Heart left ventricle (tissue), 13 donors: ENCODE data around the gene PLSCR1.

ENCODE experiments used
- POLR2A ChIP-seq, 2 donors: fragments of 450-650 bp; IDR thresholded peaks; one replicate each; pipeline ENCODE4 v1.6.1; 2017; ENCODE audit warnings: antibody characterized with exemption in 2 of 2, mild to moderate bottlenecking in 2 of 2, moderate library complexity in 2 of 2
- TF ChIP-seq, protein P1 (sequence below), 12 donors: fragments of 200-600 bp; sonication (generic) in 4 of 12; IDR thresholded peaks; one replicate each; pipeline versions ENCODE4 v1.5.0 to v1.8.0; 2018 to 2022; ENCODE audit warnings: antibody characterized with exemption in 12 of 12, mild to moderate bottlenecking in 5 of 12
- donor health status: ischemic (EF 13 %, LVEDD 7.1; RV severe dilation, severe dysfunction).
- donor health status: DM: no; HTN: yes; CAD: no.
- donor health status: DM: no; HTN: no; CAD: no.
- donor health status: ischemic (EF 25% LVEDD 6.9; RV normal size, moderate dysfunction).
- donor health status: ischemic (EF 25% LVEDD 5.7; RV mildly dilated, moderate dysfunction).
- donor health status: ischemic (EF 35%, LVEDD 5.7; RV mildly dilated, moderate dysfunction).
- donor health status: nonischemic (EF 11% LVEDD 7.7; RV severe dilation, severe dysfunction).
- donor health status: DM: yes; HTN: yes; CAD: no.
- donor health status: PGD.
- donor health status: ischemic (EF 29% LVEDD 5.4; RV normal size, mild dysfunction).
- donor health status: nonischemic (EF 23%, LVEDD 6.1; RV moderate dilation, normal function).

DNA sequence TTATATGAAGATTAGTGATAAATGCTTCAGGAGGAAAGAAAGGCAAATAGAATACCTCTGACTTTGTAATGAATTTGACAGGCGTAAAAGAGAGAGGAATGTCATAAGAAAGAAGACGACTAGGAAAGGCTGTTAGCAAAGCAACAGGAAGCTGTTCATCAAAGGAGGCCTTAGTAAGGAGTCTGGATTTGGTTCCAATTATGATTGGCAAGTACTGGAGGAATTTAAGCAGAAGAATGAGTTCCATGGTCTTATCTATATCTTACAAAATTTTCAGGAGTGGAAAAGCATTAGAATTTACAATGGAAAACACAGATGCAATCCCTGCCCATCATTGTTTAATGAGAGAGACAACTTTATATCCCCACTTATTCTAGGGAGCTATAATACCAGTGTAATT lies 13.8 kb downstream of the PLSCR1 start:
- TF ChIP-seq POLR2A (IDR thresholded peaks at IDR 0.05) = no peak
- TF ChIP-seq, protein P1, sequence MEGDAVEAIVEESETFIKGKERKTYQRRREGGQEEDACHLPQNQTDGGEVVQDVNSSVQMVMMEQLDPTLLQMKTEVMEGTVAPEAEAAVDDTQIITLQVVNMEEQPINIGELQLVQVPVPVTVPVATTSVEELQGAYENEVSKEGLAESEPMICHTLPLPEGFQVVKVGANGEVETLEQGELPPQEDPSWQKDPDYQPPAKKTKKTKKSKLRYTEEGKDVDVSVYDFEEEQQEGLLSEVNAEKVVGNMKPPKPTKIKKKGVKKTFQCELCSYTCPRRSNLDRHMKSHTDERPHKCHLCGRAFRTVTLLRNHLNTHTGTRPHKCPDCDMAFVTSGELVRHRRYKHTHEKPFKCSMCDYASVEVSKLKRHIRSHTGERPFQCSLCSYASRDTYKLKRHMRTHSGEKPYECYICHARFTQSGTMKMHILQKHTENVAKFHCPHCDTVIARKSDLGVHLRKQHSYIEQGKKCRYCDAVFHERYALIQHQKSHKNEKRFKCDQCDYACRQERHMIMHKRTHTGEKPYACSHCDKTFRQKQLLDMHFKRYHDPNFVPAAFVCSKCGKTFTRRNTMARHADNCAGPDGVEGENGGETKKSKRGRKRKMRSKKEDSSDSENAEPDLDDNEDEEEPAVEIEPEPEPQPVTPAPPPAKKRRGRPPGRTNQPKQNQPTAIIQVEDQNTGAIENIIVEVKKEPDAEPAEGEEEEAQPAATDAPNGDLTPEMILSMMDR (IDR thresholded peaks at IDR 0.05) = no peak
